GM18519 (cell line): ENCODE measurements around the gene ITGAX.
"Not testable (repeated sequence)": the region's sequence is repeated elsewhere in the genome, so short reads cannot be mapped to it uniquely, and the experiment has no call there.

Experiments
- ATAC-seq: cut with Tn5 transposase; IDR thresholded peaks from one replicate; pipeline ENCODE4 v1.9.1; 2021; ENCODE audit warnings: mild to moderate bottlenecking, moderate library complexity; ENCODE audit not compliant: unreplicated experiment, low FRiP score

Gene ITGAX

DNA sequence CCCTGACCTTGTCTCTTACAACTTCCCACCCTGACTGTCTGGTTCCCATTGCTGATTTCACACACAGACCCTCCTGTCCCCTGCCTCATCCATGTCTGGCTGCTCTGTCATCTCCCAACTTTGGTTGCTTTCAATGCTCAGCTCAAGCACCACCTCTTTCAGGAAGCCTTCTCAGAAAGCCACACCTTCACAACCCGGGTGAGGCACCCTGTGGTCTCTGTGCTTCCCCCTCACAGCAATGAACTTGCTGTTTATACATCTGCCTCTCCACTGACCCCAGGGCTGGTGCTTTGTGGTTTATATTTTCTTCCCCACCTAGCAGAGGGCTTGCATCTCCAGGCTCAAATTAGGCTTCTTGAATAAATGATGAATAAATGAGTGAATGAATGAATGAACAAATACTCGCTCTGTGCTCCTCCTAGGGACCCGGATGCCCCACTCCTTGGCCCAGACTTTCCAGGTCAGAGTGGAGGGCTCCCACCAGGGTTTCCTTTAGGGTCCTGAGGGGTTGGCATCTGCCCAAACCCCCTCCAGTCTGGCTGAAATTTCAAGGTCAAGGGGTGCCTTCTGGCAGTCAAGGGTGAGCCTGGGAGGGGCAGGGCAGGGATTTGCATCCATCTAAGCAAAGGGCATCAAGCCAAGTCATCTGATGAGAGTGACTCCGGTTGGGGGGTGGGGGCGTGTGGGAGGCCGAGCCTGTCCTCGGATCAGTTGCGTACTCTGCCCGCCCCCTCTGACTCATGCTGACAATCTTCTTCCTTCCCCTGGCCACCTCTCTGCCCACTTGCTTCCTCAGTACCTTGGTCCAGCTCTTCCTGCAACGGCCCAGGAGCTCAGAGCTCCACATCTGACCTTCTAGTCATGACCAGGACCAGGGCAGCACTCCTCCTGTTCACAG is at the start of gene ITGAX:
Gene ITGAX (plus strand): TSS at position 783 of the 898 bp plus-strand sequence. CDS start 79 bp downstream, at position 862.
- peak; percentile 69 for ATAC-seq

DNA sequence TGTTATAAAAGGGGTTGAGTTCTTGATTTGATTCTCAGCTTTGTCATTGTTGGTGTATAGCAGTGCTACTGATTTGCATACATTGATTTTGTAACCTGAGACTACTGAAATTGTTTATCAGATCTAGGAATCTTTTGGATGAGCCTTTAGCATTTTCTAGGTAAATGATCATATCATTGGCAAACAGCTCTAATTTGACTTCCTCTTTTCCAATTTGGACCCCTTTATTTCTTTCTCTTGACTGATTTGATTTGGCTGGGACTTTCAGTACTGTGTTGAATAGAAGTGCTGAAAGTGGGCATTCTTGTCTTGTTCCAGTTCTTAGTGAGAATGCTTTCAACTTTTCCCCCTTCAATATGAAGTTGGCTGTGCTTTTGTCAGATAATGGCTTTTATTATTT is 49.8 kb upstream of the ITGAX start:
- no peak for ATAC-seq

DNA sequence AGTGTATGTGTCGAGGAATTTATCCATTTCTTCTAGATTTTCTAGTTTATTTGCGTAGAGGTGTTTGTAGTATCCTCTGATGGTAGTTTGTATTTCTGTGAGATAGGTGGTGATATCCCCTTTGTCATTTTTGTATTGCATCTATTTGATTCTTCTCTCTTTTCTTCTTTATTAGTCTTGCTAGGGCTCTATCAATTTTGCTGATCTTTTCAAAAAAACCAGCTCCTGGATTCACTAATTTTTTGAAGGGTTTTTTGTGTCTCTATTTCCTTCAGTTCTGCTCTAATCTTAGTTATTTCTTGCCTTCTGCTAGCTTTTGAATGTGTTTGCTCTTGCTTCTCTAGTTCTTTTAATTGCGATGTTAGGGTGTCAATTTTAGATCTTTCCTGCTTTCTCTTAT is 46.6 kb upstream of the ITGAX start:
- not testable (repeated sequence) for ATAC-seq

DNA sequence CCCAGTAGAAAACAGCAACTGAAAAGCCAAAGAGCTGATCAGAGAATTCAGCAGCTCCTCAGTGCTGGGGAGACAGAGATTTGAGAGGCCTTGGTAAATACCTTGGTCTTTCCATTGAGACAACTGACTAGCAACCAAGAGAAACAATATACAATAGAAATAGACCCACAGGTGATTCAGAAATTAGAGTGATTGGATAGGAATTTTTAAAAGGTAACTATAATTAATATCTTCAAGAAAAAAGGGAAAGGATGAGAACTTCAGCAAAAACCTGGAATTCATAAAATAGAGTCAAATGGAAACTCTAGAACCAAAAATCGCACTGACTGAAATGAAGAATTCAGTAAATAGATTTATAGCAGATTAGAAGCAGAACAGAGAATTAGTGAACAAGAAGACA is 32.5 kb upstream of the ITGAX start:
- ATAC-seq: no peak

DNA sequence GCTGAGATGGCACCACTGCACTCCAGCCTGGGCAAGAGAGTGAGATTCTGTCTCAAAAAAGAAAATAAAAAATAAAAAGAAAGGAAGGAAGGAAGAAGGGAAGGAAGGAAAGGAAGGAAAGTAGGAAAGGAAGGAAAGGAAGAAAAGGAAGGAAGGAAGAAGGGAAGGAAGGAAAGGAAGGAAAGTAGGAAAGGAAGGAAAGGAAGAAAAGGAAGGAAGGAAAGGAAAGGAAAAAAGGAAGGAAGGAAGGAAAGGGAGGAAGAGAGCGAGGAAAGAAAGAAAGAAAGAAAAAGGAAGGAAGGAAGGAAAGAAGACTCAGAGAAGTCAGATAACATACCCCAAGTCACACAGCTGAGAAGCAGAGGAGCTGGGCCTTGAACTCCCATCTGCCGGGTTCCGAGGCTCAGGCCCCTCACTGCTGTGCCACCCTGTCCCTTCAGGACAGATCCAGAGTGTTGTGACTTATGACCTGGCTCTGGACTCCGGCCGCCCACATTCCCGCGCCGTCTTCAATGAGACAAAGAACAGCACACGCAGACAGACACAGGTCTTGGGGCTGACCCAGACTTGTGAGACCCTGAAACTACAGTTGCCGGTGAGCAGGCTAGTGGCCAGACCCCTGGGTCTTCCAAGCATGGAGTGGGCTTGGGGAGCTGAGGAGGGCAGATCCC is 30.9 kb upstream of the ITGAX start:
- no peak for ATAC-seq

DNA sequence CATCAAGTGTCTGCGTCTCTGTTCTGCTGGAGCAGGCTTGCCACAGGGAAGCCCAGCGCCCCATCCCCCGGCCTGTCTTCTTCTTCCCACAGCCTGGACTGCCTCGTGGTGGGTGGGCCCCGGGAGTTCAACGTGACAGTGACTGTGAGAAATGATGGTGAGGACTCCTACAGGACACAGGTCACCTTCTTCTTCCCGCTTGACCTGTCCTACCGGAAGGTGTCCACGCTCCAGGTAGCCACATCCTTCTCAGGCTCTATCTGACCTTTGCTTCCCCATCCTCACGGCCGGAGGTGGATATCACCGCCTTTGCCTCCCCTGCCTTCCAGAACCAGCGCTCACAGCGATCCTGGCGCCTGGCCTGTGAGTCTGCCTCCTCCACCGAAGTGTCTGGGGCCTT is 29.8 kb upstream of the ITGAX start:
- no peak for ATAC-seq

DNA sequence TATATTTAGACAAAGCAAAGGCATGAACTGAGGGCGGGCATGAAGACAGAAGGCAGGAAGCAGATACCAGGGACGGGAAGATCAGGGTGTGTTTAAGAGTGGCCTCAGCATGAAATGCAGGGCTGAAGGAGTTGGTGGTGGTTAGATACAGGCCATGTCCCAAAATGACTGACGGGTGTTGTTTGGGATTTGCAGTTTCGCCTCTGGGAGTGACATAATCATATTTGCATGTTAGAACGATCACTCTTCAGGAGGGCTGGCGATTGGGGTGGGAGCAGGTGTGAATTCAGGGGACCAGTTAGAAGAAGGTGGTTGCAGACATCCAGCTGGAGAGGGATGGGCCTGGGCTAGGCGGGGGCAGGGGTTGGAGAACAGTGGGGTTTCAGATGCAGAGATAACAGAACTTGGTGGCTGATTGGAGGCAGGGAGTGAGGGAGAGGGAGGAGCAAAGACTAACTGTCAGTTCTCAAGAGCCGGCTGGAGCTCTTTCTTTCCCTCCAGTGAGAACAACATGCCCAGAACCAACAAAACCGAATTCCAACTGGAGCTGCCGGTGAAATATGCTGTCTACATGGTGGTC is 27.2 kb upstream of the ITGAX start:
- ATAC-seq: no peak

DNA sequence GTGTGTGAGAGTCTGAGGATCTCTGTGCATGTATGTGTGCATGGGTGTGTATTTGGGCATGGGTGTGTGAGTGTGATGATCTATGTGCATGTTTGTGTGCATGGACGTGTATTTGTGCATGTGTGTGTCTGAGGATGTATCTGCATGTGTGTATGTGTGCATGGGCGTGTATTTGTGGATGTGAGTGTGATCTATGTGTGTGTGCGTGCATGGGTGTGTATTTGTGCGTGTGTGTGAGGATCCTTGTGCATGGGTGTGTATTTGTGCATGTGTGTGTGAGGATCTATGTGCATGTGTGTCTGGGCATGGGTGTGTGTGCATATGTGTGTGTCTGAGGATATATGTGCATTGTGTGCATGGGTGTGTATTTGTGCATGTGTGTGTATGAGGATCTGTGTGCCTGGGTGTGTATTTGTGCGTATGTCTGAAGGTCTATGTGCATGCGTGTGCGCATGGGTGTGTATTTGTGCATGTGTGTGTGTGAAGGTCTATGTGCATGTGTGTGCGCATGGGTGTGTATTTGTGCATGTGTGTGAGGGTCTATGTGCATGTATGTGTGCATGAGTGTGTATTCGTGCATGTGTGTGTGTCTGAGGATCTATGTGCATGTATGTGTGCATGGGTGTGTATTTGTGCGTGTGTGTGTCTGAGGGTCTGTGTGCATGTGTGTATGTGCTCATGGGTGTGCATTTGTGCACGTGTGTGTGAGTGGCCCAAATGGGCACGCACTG is 26.5 kb upstream of the ITGAX start:
- ATAC-seq: no peak

DNA sequence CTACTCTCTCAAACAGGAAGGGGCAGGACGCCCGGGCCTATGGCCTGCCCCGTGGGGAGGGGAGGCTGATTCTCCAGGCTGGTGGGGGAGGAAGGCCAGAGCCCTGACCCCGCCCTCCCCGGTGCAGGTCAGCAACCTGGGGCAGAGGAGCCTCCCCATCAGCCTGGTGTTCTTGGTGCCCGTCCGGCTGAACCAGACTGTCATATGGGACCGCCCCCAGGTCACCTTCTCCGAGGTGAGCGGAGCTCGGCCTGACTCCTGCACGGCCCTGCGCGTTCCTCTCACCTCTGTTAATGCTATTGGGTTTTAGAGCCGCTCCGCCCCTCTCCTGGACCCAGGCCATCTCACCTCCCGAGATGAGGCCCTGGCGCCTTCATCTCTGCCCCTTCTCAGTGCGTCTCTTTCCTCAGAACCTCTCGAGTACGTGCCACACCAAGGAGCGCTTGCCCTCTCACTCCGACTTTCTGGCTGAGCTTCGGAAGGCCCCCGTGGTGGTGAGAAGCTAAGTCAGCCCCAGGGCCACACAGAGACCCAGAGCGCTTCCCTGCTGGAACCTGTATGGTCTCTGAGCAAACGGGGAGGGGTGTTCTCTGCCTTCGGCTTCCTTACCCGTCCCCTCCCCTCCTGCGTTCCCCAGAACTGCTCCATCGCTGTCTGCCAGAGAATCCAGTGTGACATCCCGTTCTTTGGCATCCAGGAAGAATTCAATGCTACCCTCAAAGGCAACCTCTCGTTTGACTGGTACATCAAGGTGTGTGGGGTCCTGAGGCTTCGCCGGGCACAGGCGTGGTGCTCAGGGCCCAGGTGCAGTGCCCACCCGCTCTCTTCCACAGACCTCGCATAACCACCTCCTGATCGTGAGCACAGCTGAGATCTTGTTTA is 25.1 kb upstream of the ITGAX start:
- ATAC-seq: no peak

DNA sequence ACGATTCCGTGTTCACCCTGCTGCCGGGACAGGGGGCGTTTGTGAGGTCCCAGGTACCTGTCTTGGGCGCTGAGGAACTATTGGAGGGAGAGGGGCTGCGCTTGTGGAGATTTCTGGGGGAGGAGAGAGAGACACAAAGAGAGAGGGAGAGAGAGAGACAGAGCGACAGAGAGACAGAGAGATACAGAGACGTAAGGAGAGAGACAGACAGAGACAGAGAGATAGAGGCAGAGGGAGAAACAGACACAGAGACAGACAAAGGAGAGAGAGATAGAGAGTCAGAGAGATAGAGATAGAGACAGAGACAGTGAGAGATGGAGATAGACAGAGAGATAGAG is 24.5 kb upstream of the ITGAX start:
- no peak for ATAC-seq

DNA sequence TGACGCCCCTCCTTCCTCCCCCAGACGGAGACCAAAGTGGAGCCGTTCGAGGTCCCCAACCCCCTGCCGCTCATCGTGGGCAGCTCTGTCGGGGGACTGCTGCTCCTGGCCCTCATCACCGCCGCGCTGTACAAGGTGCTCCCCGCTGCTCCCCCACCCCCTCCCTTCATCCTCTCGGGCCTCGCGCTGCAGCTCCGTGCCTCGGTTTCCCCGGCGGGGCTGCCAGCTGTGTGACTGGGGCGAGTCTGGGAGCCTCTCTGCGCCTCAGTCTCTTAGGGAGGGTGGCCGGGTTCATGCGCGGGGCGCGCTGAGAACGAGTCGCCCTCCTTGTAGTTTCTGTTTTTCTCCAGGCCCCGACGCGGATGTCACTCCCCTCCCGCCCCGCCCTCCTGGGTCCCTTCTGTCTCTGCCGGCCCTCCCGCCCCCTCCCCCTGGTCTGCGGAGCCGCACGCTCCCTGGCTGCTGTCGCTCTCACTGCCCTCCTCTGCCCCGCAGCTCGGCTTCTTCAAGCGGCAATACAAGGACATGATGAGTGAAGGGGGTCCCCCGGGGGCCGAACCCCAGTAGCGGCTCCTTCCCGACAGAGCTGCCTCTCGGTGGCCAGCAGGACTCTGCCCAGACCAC is 23.7 kb upstream of the ITGAX start:
- ATAC-seq: no peak

DNA sequence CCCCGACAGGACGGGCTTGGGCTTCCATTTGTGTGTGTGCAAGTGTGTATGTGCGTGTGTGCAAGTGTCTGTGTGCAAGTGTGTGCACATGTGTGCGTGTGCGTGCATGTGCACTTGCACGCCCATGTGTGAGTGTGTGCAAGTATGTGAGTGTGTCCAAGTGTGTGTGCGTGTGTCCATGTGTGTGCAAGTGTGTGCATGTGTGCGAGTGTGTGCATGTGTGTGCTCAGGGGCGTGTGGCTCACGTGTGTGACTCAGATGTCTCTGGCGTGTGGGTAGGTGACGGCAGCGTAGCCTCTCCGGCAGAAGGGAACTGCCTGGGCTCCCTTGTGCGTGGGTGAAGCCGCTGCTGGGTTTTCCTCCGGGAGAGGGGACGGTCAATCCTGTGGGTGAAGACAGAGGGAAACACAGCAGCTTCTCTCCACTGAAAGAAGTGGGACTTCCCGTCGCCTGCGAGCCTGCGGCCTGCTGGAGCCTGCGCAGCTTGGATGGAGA is 23.1 kb upstream of the ITGAX start:
- ATAC-seq: no peak

DNA sequence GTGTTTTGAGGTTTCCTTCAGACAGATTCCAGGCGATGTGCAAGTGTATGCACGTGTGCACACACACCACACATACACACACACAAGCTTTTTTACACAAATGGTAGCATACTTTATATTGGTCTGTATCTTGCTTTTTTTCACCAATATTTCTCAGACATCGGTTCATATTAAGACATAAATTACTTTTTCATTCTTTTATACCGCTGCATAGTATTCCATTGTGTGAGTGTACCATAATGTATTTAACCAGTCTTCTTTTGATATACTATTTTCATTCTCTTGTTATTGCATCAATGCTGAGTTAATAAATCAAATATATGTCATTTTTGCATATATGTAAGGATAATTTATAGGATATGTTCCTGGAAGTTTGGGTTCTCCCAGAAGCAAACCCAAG is 22.4 kb upstream of the ITGAX start:
- no peak for ATAC-seq

DNA sequence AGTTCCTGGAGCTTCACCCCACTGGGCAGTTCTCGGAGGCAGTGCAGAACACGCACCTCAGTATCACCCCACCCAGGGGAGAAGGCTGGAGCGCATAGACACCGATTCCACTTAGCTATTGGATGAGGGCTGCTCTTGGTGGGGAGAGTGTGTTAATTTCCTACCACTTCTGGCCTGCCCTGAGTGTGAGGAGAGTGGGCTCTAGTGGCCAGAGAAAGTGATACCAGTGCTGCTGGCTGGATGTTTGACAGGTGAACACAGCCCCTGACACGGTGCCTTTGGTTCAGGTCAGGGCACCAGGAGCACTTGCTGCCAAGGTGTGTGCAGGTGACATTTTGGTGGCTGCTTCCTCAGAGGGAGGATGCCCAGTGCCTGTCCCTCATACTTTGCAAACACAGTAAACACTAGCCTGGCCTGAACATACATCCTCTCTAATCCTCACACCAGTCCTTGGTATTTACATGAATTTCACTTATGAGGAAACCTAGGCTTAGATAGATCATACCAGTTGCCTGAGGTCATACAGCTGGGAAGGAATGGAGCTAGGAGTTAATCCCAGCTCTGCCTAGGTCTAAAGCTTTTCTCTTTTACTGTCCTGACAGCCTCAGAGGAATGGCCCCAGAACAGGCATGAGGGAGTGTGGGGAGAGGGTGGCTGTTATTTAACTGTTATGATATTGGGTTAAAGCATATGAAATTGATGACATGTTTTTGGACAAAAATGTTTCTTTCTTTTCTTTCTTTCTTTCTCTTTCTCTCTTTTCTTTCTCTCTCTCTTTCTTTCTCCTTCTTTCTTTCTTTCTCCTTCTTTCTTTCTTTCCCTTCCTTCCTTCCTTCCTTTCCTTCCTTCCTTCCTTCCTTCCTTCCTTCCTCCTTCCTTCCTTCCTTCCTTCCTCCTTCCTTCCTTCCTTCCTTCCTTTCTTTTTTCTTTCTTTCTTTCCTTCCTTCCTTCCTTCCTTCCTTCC is 21.0 kb upstream of the ITGAX start:
- no peak for ATAC-seq

DNA sequence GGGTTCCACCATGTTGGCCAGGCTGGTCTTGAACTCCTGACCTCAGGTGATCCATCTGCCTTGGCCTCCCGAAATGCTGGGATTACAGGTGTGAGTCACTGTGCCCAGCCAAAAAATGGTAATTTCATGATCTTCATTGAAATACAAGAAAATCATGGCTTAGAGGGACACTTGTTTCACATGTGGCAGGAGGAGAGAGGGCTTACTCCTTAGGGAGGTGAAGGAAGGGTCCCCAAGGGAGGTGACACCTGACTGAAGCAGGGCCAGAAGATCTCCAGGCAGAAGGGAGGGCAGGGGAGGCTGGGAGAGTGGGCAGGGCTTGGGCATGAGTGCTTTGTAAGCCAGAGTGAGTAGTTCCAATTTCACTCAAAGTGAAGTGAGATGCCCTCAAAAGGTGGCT is 20.0 kb upstream of the ITGAX start:
- ATAC-seq: no peak

DNA sequence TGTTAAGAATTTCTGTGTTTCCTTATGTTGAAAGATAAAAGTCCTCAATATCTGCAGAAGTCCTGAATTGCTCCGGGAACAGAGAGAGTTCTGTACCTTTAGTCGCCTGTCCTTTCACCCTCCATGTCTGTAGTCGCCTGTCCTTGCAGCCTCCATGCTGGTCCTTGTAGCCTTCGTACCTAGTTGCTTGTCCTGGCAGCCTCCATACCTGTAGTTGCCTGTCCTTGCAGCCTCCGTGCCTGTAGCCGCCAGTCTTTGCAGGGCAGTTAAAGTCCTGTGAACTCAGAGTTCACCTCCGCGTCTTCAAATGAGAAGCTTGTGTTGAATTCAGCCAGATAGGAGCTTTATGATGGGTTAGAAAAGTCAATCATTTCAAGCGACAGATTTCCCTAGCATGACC is 19.5 kb upstream of the ITGAX start:
- no peak for ATAC-seq

DNA sequence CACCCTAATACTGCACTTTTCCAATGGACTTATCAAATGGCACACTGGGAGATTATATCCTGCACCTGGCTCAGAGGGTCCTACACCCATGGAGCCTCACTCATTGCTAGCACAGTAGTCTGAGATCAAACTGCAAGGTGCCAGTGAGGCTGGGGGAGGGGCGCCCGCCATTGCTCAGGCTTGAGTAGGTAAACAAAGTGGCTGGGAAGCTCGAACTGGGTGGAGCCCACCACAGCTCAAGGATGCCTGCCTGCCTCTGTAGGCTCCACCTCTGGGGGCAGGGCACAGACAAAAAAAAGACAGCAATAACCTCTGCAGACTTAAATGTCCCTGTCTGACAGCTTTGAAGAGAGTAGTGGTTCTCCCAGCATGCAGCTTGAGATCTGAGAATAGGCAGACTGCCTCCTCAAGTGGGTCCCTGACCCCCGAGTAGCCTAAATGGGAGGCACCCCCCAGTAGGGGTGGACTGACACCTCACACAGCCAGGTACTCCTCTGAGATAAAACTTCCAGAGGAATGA is 16.8 kb upstream of the ITGAX start:
- ATAC-seq: not testable (repeated sequence)

DNA sequence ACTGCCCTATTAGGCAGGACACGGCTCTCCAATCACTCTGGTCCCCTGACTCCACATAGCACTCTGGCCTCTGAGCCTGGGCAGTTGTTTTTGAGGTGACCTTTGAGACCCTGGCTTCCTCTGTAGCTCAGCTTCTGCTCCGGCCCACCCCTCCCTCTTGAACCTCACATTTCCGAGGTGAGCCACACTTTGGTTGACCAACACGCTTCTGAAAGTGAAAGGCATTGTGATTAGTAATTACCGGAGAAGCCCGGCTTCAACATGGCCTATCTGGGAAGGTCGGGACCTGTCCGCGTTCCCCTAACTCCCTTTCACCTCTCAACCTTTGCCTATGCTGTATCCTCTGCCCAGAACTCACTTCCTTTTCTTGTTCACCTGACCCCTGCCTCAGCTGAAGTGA is 10.3 kb upstream of the ITGAX start:
- no peak for ATAC-seq
